Left renal cortex interstitium (tissue), 4 donors: ENCODE measurements around the gene FBXO15. TPM values are rescaled to one million over a fixed set of nuclear protein-coding genes. Genes with fewer than 3 reads are reported as not detected.

Experiments used
- DNase-seq, 4 donors: peaks; one replicate each; pipeline ENCODE4 v3.0.0-alpha.2; 2013; ENCODE audit warnings: low read depth in 4 of 4, low spot score in 2 of 4, missing footprints in 1 of 4
- polyA plus RNA-seq, 4 donors: library from polyadenylated mRNA; unstranded; fragments of 120-200 nt; gene quantifications; one replicate each; pipeline ENCODE4 v1.2.1, GENCODE V29; 2013; ENCODE audit not compliant: insufficient read length in 4 of 4

The FBXO15 gene
- polyA plus RNA-seq, 4 donors = 3.6 to 6.7 (median 5.7) TPM

- DNase-seq = peak in 3 of 4 donors; percentile 15 to 28 (median 19)
Measured at GRCh38 chr18:74116633-74117554, 30.7 kb downstream of the FBXO15 start.

- no peak for DNase-seq
Measured at GRCh38 chr18:74115046-74115445, 32.6 kb downstream of the FBXO15 start.

GRCh38 chr18:74114116-74114515 lies 33.5 kb downstream of the FBXO15 start:
- DNase-seq = no peak

- DNase-seq = no peak
Measured at GRCh38 chr18:74113711-74114110, 33.9 kb downstream of the FBXO15 start.

GRCh38 chr18:74110976-74111375 lies 36.7 kb downstream of the FBXO15 start:
- DNase-seq = no peak

- DNase-seq = no peak
Measured at GRCh38 chr18:74110149-74110548, 37.5 kb downstream of the FBXO15 start.

GRCh38 chr18:74108460-74108859 lies 39.2 kb downstream of the FBXO15 start:
- DNase-seq = no peak

- no peak for DNase-seq
Measured at GRCh38 chr18:74097803-74098202, 49.8 kb downstream of the FBXO15 start.

GRCh38 chr18:74092922-74093321 lies 54.7 kb downstream of the FBXO15 start:
- DNase-seq = no peak

- DNase-seq = no peak
Measured at GRCh38 chr18:74084184-74084855, 63.3 kb downstream of the FBXO15 start.

- DNase-seq = no peak
Measured at GRCh38 chr18:74083557-74083952, 64.1 kb downstream of the FBXO15 start.

- DNase-seq = no peak
Measured at GRCh38 chr18:74082742-74083556, 64.7 kb downstream of the FBXO15 start.

GRCh38 chr18:74081966-74082741 lies 65.5 kb downstream of the FBXO15 start:
- peak in 1 of 4 donors; percentile 3 for DNase-seq

- no peak for DNase-seq
Measured at GRCh38 chr18:74078257-74078656, 69.4 kb downstream of the FBXO15 start.

GRCh38 chr18:74074668-74075564 lies 72.7 kb downstream of the FBXO15 start:
- no peak for DNase-seq

- no peak for DNase-seq
Measured at GRCh38 chr18:74073957-74074667, 73.5 kb downstream of the FBXO15 start.

GRCh38 chr18:74069178-74070050 lies 78.2 kb downstream of the FBXO15 start:
- no peak for DNase-seq

GRCh38 chr18:74068296-74068695 lies 79.3 kb downstream of the FBXO15 start:
- DNase-seq = no peak
